K562 (cell line): ENCODE data around the gene MYH11. TPM values are rescaled to one million over a fixed set of nuclear protein-coding genes. Genes with fewer than 3 reads are reported as not detected.

Experiments
- ATF7 ChIP-seq: fragments of 450-650 bp; IDR thresholded peaks from 2 replicates; pipeline ENCODE4 v1.7.1; 2014; ENCODE audit warnings: mild to moderate bottlenecking, moderate library complexity
- EGR1 ChIP-seq: fragments of 450-650 bp; conservative IDR thresholded peaks from 2 replicates; pipeline ENCODE4 v1.6.1; 2017; ENCODE audit warnings: mild to moderate bottlenecking
- FOXM1 ChIP-seq, 2 experiments: fragments of 450-650 bp in 1 of 2; sonication (generic) in 1 of 2; formaldehyde crosslinking in 1 of 2; IDR thresholded peaks; 2 replicates each; pipeline versions ENCODE4 v1.6.1 to v1.9.0; 2017 to 2022; ENCODE audit warnings: low read depth in 2 of 2, mild to moderate bottlenecking in 2 of 2, missing genetic modification reagents in 1 of 2, moderate library complexity in 1 of 2
- MGA ChIP-seq: fragments of 450-650 bp; IDR thresholded peaks from 2 replicates; pipeline ENCODE4 v1.6.1; 2016; ENCODE audit warnings: mild to moderate bottlenecking, moderate library complexity
- RBM25 ChIP-seq: fragments of 200-400 bp; formaldehyde crosslinking; IDR thresholded peaks from 2 replicates; pipeline ENCODE4 v1.6.1; 2018; ENCODE audit warnings: low read length, low read depth, moderate library complexity; ENCODE audit not compliant: severe bottlenecking
- TAL1 ChIP-seq: fragments of 450-650 bp; IDR thresholded peaks from 2 replicates; pipeline ENCODE4 v1.6.1; 2016; ENCODE audit warnings: mild to moderate bottlenecking
- polyA plus RNA-seq, 8 experiments: library from polyadenylated mRNA; depleted of rRNA in 4 of 8; stranded (reverse) in 5 of 8; unstranded in 3 of 8; fragments of >200 nt; fragmentation: Nextera tagmentation in 2 of 8; fragmentation: Illumina TruSeq in 1 of 8; extraction: Ambion mirVana in 2 of 8; extraction: Trizol in 1 of 8; gene quantifications; 2 replicates each; pipeline versions ENCODE4 v1.2.1 to v1.2.3, GENCODE V29; 2011 to 2014; ENCODE audit warnings: inconsistent platforms in 1 of 8, missing spikeins in 1 of 8
- total RNA-seq, 7 experiments: library from RNA; depleted of rRNA in 6 of 7; stranded (reverse); fragments of >200 nt in 6 of 7; fragmentation: Illumina TruSeq in 2 of 7; extraction: Trizol in 2 of 7; gene quantifications; 2 replicates each; pipeline versions ENCODE4 v1.2.1 to v1.2.3, GENCODE V29; 2011 to 2021; ENCODE audit warnings: low replicate concordance in 1 of 7

The MYH11 gene
- total and polyA plus RNA-seq, 9 of the 15 experiments (the other 6 are each of a cell fraction or from before 2014, with no cell fraction given): 0.05 to 0.47 (median 0.08) TPM; not detected in 5

GRCh38 chr16:15772579-15773293, 84.1 kb downstream of the MYH11 start (continued):
- TF ChIP-seq MGA (no peak), RBM25 (no peak), TAL1 (peak; percentile 43; the same call in 1 of the 2 replicates), ATF7 (no peak), EGR1 (no peak), FOXM1 (IDR thresholded peaks at IDR 0.05; ENCODE audit: low read depth) (no peak), FOXM1 (CRISPR knock-in tag; IDR thresholded peaks at IDR 0.05; ENCODE audit: low read depth) (no peak)
